Measurements from ENCODE around the gene EFHD2.

The EFHD2 gene

DNA sequence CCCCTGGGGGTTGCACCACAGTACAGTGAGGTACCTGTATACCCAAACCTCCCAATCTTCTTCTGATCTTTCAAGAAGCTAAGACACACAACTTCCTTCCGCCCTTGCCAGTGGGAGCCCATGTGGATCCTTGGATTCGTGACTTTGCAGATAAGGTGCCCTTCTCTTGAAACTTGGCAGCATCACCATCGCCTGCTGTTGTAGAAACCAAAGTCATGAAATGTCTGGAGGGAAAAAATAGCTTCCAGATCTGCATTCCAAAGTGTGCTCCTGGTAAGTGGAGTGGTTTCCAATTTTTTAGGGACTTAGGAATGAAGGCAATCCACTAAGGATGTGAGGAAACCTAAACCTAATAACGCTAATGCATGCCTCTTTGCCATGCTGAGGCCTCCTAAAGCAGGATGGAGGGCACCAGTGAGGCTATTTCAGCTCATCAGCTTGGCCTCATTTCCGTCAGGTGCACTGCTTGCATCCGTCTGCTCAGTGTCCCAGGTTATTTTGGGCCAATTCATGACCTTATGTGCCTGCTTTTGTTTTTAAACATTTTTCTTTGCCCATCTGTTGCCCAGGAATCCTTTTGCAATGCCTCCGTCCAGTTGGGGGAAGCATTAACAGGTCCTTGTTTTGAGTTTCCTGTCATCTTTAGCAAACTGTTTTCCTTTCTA is 8.2 kb upstream of the EFHD2 start:
- H3K4me3 ChIP-seq (ENCODE audit: low read depth, low read length), result no peak overlapping the region
- TF ChIP-seq, protein P1, sequence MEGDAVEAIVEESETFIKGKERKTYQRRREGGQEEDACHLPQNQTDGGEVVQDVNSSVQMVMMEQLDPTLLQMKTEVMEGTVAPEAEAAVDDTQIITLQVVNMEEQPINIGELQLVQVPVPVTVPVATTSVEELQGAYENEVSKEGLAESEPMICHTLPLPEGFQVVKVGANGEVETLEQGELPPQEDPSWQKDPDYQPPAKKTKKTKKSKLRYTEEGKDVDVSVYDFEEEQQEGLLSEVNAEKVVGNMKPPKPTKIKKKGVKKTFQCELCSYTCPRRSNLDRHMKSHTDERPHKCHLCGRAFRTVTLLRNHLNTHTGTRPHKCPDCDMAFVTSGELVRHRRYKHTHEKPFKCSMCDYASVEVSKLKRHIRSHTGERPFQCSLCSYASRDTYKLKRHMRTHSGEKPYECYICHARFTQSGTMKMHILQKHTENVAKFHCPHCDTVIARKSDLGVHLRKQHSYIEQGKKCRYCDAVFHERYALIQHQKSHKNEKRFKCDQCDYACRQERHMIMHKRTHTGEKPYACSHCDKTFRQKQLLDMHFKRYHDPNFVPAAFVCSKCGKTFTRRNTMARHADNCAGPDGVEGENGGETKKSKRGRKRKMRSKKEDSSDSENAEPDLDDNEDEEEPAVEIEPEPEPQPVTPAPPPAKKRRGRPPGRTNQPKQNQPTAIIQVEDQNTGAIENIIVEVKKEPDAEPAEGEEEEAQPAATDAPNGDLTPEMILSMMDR (IDR thresholded peaks at IDR 0.05; ENCODE audit: borderline replicate concordance, insufficient read depth, low read depth, low read length), result no peak

DNA sequence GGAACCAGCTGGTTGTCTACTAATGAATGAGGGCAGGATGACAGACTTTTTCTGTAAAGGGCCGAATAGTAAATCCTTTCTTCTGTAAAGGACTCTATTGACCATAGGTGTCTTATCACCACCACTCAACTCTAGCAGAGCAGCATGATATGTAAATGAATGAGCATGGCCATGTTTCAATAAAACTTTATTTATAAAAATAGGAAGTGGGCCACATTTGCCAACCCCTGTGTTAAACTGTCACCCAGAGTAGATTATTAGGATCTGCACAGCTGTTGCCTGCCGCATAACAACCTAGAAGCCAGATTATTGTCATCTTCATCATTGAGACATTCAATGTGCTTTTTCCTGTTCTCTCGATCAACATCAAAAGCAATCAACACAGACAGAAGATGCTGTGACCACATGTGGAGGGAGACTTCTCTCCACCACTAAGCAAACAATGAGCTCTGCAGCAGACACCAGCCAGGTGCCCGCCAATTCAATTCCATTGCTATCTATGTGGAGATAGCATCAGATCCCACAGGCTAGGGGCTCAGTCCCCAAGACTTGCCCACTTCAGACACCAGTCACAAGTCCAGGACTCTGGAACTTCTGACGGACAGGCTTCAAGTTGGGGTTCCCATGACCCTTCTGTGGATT is 6.8 kb upstream of the EFHD2 start:
- H3K4me3 ChIP-seq (ENCODE audit: low read depth, low read length), result no peak overlapping the region
- TF ChIP-seq, protein P1 (IDR thresholded peaks at IDR 0.05; ENCODE audit: borderline replicate concordance, insufficient read depth, low read depth, low read length), result no peak

- TF ChIP-seq, protein P1 (IDR thresholded peaks at IDR 0.05; ENCODE audit: borderline replicate concordance, insufficient read depth, low read depth, low read length), result no peak
- no peak overlapping the region for H3K4me3 ChIP-seq (ENCODE audit: low read depth, low read length)
Measured at GRCh38 chr1:15403962-15404580, 5.6 kb upstream of the EFHD2 start.

DNA sequence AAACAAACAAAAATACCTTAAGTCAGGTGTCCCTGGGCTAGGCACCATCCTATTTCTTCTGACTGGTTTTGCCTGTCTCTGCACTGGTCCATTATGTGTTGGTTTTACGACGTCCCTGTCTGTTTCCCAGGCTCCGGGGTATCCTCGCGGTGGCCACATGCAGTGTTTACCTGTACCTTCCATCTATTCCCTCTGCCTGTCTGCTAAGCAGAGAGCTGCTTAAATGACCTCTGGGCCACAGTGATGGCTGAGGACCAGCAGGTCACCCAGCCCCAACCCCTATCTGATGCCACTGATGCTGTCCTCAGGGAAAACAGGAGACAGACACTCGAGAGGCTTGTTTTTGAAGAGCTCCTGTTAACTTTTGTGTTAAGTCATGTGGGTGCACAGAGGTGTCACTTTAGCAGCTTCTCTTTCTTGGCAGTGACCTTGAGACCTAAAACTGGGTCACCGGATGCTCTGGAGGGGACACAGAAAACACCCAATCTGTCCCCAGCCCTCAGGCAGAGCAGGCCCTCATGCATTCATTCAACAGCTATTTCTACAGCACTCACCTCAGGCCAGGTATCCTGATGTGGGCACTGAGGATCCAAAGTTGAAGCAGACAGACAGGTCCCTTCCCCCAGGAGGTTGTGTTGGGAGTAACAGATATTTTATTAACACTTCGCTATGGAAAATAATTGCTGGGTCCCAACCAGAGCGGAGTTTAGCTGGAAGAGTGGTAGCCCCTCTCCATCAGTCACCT is 4.4 kb upstream of the EFHD2 start:
- TF ChIP-seq, protein P1 (IDR thresholded peaks at IDR 0.05; ENCODE audit: borderline replicate concordance, insufficient read depth, low read depth, low read length), result no peak
- no peak overlapping the region for H3K4me3 ChIP-seq (ENCODE audit: low read depth, low read length)

DNA sequence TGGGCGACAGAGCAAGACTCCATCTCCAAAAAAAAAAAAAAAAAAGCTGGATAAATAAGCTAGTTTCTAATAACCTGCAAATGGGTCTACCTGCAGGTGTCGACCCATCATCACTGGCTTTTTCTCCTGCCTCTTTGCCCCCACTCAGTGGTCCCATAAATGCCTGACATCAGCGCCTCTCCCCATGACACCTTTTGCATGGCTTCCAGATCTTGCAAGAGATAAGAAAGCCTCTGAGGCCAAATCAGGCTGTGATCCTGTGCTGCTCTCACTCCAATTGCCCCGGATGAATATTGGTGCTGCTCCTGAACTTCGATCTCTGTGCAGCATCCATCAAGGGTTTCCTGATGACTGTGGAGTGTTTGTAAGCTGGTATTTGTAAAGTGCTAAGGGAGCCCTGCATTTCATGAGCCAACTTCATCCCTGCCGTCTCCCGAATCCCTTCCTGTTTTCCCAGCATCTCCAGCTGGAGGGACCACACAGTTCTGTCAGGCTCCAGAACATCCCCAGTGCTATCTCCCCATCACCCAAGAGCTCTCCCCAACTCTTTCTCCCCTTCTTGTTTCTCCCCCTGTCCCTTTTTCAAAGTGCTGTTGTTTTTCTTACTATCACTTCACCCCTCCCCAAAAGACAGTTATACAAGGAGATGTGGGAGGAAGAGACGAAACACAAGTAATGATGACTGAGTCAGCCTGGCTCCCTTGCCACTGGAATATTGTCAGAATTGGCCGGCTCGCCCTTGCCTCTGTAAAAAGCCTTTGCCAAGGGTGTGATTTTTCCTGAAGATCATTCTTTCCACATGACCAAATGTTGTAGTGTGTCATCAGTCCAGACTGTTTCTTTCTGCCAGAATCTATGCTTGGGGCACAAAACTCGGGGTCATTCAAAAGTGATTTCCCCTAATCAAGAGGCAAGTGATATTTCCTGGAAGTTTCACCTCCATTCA is 2.8 kb upstream of the EFHD2 start:
- no peak overlapping the region for H3K4me3 ChIP-seq (ENCODE audit: low read depth, low read length)
- TF ChIP-seq, protein P1 (IDR thresholded peaks at IDR 0.05; ENCODE audit: borderline replicate concordance, insufficient read depth, low read depth, low read length), result no peak

- TF ChIP-seq, protein P1 (IDR thresholded peaks at IDR 0.05; ENCODE audit: borderline replicate concordance, insufficient read depth, low read depth, low read length), result no peak
- no peak overlapping the region for H3K4me3 ChIP-seq (ENCODE audit: low read depth, low read length)
Measured at GRCh38 chr1:15407580-15407979, 2.1 kb upstream of the EFHD2 start.
